ENCODE results near the gene PLA2G4E. TPM values are rescaled to one million over a fixed set of nuclear protein-coding genes. Genes with fewer than 3 reads are reported as not detected.

Gene PLA2G4E
- total and polyA plus RNA-seq, 9 of the 15 experiments (the other 6 are each of a cell fraction or from before 2014, with no cell fraction given) = 0.03 TPM; not detected in 8

GRCh38 chr15:42060797-42061196 lies 40.0 kb upstream of the PLA2G4E start:
- Histone ChIP-seq H2AFZ (ENCODE audit: low read depth, low read length) (no peak overlapping the region), H3K4me3 (no peak overlapping the region), H3K9me1 (ENCODE audit: control insufficient read depth, insufficient read depth, low read length) (no peaks in the 10 kb centered on the region), H3K27me3 (ENCODE audit: control insufficient read depth in 2 of 2, insufficient read depth in 2 of 2, low read length in 2 of 2) (peaks cover 14 to 60% of the 10 kb centered on the region in 2 experiments), H3K36me3 (ENCODE audit: control insufficient read depth, insufficient read depth, low read length) (no peaks in the 10 kb centered on the region), H4K20me1 (replicated peaks; ENCODE audit: control insufficient read depth, insufficient read depth, low read length) (peaks cover 4% of the 10 kb centered on the region; the same call in 1 of the 2 replicates), H3K4me1 (replicated peaks in 1 of 2; ENCODE audit: control insufficient read depth in 2 of 2, insufficient read depth in 2 of 2, low read length in 2 of 2) (peaks cover 0 to 6% of the 10 kb centered on the region in 2 experiments; a peak in 3 of 5 replicates), H3K27ac (ENCODE audit: extremely low read depth, low read depth, low read length) (no peak overlapping the region), H3K4me2 (ENCODE audit: insufficient read depth, low read length) (no peak overlapping the region), H3K9ac (ENCODE audit: insufficient read depth in 1 of 2, low read depth in 2 of 2, low read length in 2 of 2) (no peak overlapping the region), H3K79me2 (ENCODE audit: control insufficient read depth, insufficient read depth, low read length) (no peaks in the 10 kb centered on the region), H3K9me3 (replicated peaks; ENCODE audit: control insufficient read depth, insufficient read depth, low read depth, low read length) (no peaks in the 10 kb centered on the region)
- TF ChIP-seq ZNF644 (tag; IDR thresholded peaks at IDR 0.05; ENCODE audit: low read depth) (no peak), EP400 (IDR thresholded peaks at IDR 0.05) (no peak), ZNF518B (CRISPR knock-in tag; IDR thresholded peaks at IDR 0.05) (no peak), FIP1L1 (IDR thresholded peaks at IDR 0.05; ENCODE audit: low read depth, low read length, poor library complexity, severe bottlenecking) (no peak), ZBTB17 (CRISPR knock-in tag; IDR thresholded peaks at IDR 0.05) (no peak), NR3C1 (CRISPR knock-in tag; IDR thresholded peaks at IDR 0.05) (no peak), KDM4B (IDR thresholded peaks at IDR 0.05; ENCODE audit: borderline replicate concordance in 2 of 2, low read depth in 1 of 2) (no peak), ZNF165 (CRISPR knock-in tag; IDR thresholded peaks at IDR 0.05; ENCODE audit: borderline replicate concordance) (no peak), RNF2 (IDR thresholded peaks at IDR 0.05) (no peak)
- DNase-seq (ENCODE audit: extremely low read depth in 1 of 4, low spot score in 3 of 4) (no peak), ATAC-seq (no peak), FAIRE-seq (no peak)
- intact Hi-C loops (cut with micrococcal nuclease) = loop anchor here (10.0 kb wide), 1 partner anchor 324 kb away; no protein-coding TSS in a partner anchor
- in situ Hi-C loops (cut with MboI) = no loop called here
- BruUV-seq (replicated peaks) = no TSS peak
- ChIA-PET POLR2A (interaction anchor here (0.9 to 1.1 kb wide), 2 partner anchors 12 to 123 kb away, joined by 3 to 5 read pairs; no protein-coding TSS in a partner anchor), CTCF (ENCODE audit: low intra/inter-chr PET ratio) (interaction anchor here (5.6 kb wide), 1 partner anchor 71 kb away, joined by 71 read pairs; no protein-coding TSS in a partner anchor)
- 4% methylated on average over 5 of the region's 5 CpGs for WGBS (ENCODE audit: insufficient coverage, low coverage, missing lambda C conversion rate)
